CD4-positive, alpha-beta T cell treated with Interleukin-6 at 100 ng/mL for 8 hours (primary cell): ENCODE data around the gene ATP6V0C.
"Not testable (repeated sequence)": the region's sequence is repeated elsewhere in the genome, so short reads cannot be mapped to it uniquely, and the experiment has no call there.

Source experiments
- DNase-seq: peaks from one replicate; pipeline ENCODE4 v3.0.0-alpha.2; 2020; ENCODE audit warnings: mixed read lengths, low spot score

The ATP6V0C gene

DNA sequence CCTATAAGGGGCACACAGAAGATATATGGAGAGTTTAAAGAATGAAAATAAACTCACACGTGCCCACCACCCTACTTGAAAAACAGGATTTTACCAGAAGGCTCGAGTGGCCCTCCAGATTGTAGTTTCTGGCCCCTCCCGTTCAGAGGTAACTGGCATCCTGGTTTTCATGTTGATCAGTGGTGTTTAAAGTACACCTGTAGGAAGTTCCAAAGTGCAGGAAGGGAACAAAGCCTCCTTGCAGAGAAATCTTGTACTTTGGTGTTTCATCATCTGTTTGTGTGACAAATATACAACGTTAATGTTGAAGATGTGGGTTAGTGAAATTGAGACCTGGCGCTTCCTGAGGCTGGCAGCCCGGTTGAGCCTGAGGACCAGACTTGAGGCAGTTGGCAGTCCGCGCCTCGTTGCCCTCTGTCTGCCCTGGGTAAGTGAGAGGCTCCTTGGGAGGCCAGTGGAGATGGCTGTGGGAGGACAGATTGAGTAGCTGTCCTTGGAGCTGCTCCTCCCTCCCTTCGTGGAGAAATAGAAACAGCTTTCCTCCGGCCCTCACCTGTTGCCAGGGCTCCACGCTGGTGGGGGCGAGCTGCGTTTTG lies 36.6 kb downstream of the ATP6V0C start:
- DNase-seq, result not testable (repeated sequence)

DNA sequence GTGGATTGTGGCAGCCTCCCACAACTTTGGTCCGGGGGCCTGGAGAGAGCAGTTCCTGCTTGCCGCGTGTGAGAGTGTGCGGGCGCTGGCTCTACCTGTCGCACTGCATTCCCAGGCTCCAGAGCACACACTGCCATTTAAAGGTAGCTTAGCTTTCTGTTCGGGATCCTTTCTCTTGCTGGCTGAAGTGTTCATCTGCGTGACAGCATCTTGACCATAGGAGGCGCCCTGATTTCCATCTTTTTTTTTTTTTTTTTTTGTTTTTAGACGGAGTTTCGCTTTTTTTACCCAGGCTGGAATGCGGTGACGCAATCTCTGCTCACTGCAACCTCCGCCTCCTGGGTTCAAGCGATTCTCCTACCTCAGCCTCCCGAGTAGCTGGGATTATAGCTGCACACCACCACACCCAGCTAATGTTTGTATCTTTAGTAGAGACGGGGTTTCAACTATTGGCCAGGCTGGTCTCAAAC lies 37.7 kb downstream of the ATP6V0C start:
- not testable (repeated sequence) for DNase-seq

- not testable (repeated sequence) for DNase-seq
Measured at GRCh38 chr16:2554709-2555425, 41.1 kb downstream of the ATP6V0C start.

- DNase-seq, result not testable (repeated sequence)
Measured at GRCh38 chr16:2557150-2557549, 43.4 kb downstream of the ATP6V0C start.

DNA sequence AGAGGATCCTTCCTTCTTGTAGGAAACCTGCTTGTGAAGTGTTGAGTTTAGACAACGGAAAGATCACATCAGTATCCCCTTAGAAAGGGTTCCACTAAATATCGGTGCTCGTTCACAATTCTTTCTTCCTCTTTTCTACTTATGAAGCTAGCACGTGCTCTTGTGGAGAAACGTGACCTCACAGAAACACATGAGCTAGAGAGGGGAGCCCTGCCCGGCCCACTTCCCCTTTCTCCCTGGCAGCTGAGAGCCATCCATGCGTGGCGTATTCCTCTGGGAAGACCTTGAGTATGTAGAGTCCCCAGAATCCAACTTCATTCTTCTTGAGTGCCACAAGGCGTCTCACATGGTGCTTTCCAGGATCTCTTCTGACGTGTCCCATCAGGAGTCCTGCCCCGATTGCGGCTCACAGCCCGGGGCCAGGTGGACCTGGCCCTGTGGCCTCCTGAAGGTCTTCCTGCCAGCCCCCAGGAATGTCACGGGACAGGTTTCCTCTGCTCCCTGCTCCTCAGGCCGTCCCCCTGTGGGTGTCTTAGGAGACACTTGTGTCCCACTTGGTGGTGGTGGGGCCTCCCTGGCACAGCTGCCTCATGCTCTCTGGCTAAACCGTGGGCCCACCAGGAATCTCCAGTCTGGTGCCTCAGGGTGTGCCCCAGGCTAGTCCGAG lies 46.5 kb downstream of the ATP6V0C start:
- not testable (repeated sequence) for DNase-seq

DNA sequence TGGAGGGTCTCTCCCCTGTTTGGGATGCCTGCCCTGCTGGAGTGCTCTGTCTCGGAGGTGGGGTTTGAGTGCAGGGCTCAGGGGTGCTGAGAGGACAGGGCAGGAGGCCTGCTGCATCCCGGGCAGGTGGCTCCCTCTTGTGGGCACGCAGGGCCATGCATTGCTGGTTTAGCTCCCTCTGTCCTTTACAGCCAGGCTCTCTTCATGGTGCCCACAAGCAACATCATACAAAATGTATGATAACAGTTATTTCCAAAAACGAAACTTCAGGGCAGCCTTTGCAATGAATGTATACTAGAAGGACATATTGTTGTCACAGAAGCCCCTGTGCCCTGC lies 47.0 kb downstream of the ATP6V0C start:
- DNase-seq, result not testable (repeated sequence)

GRCh38 chr16:2567506-2567905 lies 53.8 kb downstream of the ATP6V0C start:
- DNase-seq, result not testable (repeated sequence)

- not testable (repeated sequence) for DNase-seq
Measured at GRCh38 chr16:2568573-2568972, 54.8 kb downstream of the ATP6V0C start.
